ENCODE data around the gene SLC22A16. TPM values are rescaled to one million over a fixed set of nuclear protein-coding genes. Genes with fewer than 3 reads are reported as not detected.
A peak's percentile ranks its signal among the peaks of the same experiment; 100 is the strongest.

The SLC22A16 gene
- total and polyA plus RNA-seq, 2 donors = 1.0 to 1.9 TPM

DNA sequence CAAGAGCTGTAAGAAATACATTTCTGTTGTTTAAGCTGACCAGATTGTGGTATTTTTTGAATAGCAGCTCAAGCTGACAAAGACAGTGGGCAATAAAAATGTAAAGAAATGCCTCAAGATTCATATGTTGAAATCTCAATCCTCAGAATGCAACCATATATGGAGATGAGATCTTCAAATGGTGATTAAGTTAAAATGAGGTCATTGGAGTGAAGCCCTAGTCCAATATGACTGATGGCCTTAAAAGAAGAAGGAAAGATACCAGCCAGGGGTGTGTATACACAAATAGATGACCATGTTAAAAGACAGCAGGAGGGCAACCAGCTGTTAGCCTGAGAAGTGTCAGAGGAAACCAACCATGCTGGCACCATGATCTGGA is 54.0 kb downstream of the SLC22A16 start:
- Histone ChIP-seq H3K36me3 (ENCODE audit: control insufficient read depth in 2 of 2, insufficient read depth in 2 of 2, low read length in 1 of 2) (no peaks in the 10 kb centered on the region), H3K9me3 (ENCODE audit: control insufficient read depth in 2 of 2, insufficient read depth in 1 of 2, low read length in 1 of 2) (no peaks in the 10 kb centered on the region), H3K27ac (ENCODE audit: low read depth in 1 of 2, low read length in 1 of 2) (no peak overlapping the region), H3K4me3 (ENCODE audit: low read length in 2 of 2) (no peak overlapping the region), H3K27me3 (ENCODE audit: control insufficient read depth in 2 of 2, insufficient read depth in 1 of 2, low read length in 1 of 2) (no peaks in the 10 kb centered on the region), H3K4me1 (ENCODE audit: control insufficient read depth in 2 of 2, insufficient read depth in 2 of 2, low read length in 2 of 2) (no peaks in the 10 kb centered on the region)
- no peak for DNase-seq (ENCODE audit: low read depth in 6 of 9, low spot score in 9 of 9)

DNA sequence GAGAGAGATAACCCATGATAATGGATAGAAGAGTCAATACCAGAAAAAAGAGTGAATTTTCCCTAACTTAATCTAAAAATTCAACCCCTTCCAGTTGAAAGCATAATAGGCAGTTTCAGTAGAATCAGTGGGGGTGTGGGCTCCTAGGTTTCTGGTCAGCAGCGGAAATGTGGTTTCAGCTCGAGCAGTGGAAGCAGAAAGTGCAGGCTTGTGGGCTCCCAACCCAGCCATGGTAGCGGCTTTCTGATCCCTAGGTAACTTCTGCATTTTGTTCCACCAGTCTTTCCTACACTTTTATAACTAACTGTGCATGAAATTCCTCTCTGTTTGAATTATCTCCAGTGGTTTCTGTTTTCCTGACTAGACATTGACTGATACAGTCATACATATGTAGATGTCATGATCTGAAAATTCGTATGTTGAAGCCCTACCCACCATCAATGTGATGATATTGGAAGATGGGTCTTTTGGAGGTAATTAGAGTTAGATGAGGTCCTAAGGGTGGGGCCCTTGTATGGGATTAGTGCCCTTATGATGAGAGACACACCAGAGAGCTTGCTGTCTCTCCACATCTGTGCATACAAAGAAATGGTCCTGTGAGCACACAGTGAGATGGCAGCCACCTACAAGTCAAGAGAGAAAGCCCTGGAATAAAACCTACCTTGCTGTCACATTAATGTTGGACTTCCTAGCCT is 54.5 kb downstream of the SLC22A16 start:
- no peaks in the 10 kb centered on the region for H3K4me1 ChIP-seq (ENCODE audit: control insufficient read depth in 2 of 2, insufficient read depth in 2 of 2, low read length in 2 of 2)
- no peak overlapping the region for H3K4me3 ChIP-seq (ENCODE audit: low read length in 2 of 2)
- H3K27me3 ChIP-seq (ENCODE audit: control insufficient read depth in 2 of 2, insufficient read depth in 1 of 2, low read length in 1 of 2) = no peaks in the 10 kb centered on the region
- 25% methylated on average over 4 of the region's 4 CpGs for WGBS
- no peaks in the 10 kb centered on the region for H3K9me3 ChIP-seq (ENCODE audit: control insufficient read depth in 2 of 2, insufficient read depth in 1 of 2, low read length in 1 of 2)
- no peak overlapping the region for H3K27ac ChIP-seq (ENCODE audit: low read depth in 1 of 2, low read length in 1 of 2)
- DNase-seq (ENCODE audit: low read depth in 6 of 9, low spot score in 9 of 9) = peak in 1 of 9 donors; percentile 6
- no peaks in the 10 kb centered on the region for H3K36me3 ChIP-seq (ENCODE audit: control insufficient read depth in 2 of 2, insufficient read depth in 2 of 2, low read length in 1 of 2)

DNA sequence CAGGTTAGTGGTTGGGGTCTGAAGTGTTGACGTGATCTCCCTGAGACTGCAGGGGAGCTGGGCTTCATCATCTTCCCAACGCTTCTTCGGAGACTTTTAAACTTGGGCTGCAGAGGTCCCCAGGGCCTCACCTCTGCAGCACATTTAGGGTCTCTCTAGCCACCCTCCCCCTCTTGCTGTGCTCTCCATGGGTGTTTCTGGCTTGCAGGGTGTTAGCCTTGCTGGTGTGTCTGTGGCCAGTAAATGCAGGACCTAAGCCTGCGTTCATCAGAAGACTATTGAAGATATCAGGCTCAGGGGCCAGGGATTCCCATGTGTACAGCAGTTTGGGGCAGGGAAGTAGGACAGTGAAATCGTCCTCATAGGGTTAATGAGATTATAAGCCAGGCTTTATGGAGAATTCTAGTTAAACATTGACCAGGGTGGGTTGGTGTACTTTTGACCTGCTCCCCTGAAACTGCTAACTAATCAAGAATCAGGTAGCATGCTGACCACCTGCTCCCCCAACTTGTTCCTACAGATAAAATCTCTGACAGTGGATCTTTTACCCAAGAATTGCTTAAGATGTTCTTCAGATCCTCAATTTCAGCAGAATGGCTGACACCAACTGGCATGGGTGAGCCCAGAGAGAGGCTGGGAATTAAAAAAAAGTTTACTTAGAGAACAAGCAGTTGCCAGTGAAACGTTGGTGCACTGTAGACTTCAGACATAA is 57.2 kb downstream of the SLC22A16 start:
- Histone ChIP-seq H3K36me3 (ENCODE audit: control insufficient read depth in 2 of 2, insufficient read depth in 2 of 2, low read length in 1 of 2) (no peaks in the 10 kb centered on the region), H3K27me3 (ENCODE audit: control insufficient read depth in 2 of 2, insufficient read depth in 1 of 2, low read length in 1 of 2) (no peaks in the 10 kb centered on the region), H3K4me3 (ENCODE audit: low read length in 2 of 2) (no peak overlapping the region), H3K4me1 (ENCODE audit: control insufficient read depth in 2 of 2, insufficient read depth in 2 of 2, low read length in 2 of 2) (no peaks in the 10 kb centered on the region), H3K27ac (ENCODE audit: low read depth in 1 of 2, low read length in 1 of 2) (no peak overlapping the region), H3K9me3 (ENCODE audit: control insufficient read depth in 2 of 2, insufficient read depth in 1 of 2, low read length in 1 of 2) (no peaks in the 10 kb centered on the region)
- DNase-seq (ENCODE audit: low read depth in 6 of 9, low spot score in 9 of 9) = no peak
- WGBS = 90% methylated on average over 6 of the region's 6 CpGs

DNA sequence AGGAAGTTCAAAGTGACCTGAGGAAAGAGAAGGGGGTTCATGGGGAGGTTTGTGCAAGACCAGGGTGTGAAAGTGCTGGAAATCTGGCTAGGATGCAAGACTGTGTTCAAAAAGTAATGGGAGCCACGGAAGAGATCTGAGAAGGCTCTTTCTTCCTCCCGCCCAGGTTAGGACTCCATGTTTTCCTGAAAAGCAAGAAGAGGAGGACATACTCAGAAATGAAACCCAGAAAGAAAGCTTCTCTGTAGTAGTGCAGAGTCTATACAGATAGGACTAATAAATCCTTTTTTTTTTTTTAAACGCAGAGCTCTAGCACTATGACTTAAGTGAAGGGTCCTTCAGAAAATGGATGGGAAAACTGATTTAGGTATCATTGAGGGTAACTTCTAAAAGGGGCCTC is 57.8 kb downstream of the SLC22A16 start:
- WGBS = over 99% methylated on average over 3 of the region's 3 CpGs
- no peak for DNase-seq (ENCODE audit: low read depth in 6 of 9, low spot score in 9 of 9)

DNA sequence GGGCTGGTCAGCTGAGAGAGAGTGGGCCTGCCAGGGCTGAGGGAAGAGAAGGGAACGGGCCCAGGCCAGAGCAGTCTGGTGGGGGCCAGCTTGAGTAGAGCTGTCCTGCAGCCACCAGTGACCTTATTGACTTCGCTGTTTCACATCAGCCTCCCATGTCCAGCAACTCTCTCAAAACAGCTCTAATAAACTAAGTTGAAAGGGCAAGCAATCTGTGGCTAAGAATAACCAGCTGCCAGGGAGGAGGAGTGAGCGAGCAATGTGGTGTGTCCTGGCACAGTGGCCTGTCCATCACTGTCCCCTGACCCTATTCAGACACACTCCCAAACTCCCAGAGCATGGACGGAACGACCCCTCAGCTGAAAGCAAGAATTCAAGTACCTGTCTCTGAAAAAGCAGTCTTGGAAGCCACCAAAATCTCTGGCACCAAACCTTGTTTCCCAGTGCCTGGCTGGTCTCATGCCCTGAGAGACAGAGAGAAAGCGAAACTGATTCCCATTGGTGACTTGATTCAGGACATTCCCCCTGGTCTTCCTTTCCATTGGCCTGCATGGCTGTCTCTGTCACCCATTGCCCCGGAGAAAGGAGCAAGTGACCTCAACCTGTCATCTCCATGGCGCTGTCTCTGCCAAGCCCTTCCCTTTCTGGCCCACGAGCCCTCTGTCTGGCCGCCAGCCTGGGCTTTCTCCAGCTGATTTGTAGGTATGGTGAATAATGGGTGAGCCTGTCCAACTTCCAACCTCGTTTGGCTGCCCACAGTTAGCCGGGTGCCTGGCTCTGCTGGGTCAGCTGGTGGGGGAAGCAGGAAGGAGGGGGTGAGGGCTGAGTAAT is 61.1 kb downstream of the SLC22A16 start, which contains the start of gene DDO:
Gene DDO (minus strand): TSS at position 490 of the 831 bp plus-strand sequence. CDS start 2,113 bp downstream, outside the sequence.
- H3K27ac ChIP-seq (ENCODE audit: low read depth in 1 of 2, low read length in 1 of 2) = no peak within 1 kb of the TSS
- H3K27me3 ChIP-seq (ENCODE audit: control insufficient read depth in 2 of 2, insufficient read depth in 1 of 2, low read length in 1 of 2) = no peaks in the 10 kb centered on the region
- 90% methylated on average over 12 of the region's 12 CpGs for WGBS
- H3K36me3 ChIP-seq (ENCODE audit: control insufficient read depth in 2 of 2, insufficient read depth in 2 of 2, low read length in 1 of 2) = no peaks in the 10 kb centered on the region
- no peak within 1 kb of the TSS for H3K4me3 ChIP-seq (ENCODE audit: low read length in 2 of 2)
- H3K9me3 ChIP-seq (ENCODE audit: control insufficient read depth in 2 of 2, insufficient read depth in 1 of 2, low read length in 1 of 2) = no peaks in the 10 kb centered on the region
- no peak for DNase-seq (ENCODE audit: low read depth in 6 of 9, low spot score in 9 of 9)
- no peaks in the 10 kb centered on the region for H3K4me1 ChIP-seq (ENCODE audit: control insufficient read depth in 2 of 2, insufficient read depth in 2 of 2, low read length in 2 of 2)

More for the DNA sequence above, 57.8 kb downstream of the SLC22A16 start:
- H3K36me3 ChIP-seq (ENCODE audit: control insufficient read depth in 2 of 2, insufficient read depth in 2 of 2, low read length in 1 of 2) = no peaks in the 10 kb centered on the region
- no peaks in the 10 kb centered on the region for H3K4me1 ChIP-seq (ENCODE audit: control insufficient read depth in 2 of 2, insufficient read depth in 2 of 2, low read length in 2 of 2)
- H3K27me3 ChIP-seq (ENCODE audit: control insufficient read depth in 2 of 2, insufficient read depth in 1 of 2, low read length in 1 of 2) = no peaks in the 10 kb centered on the region
- H3K27ac ChIP-seq (ENCODE audit: low read depth in 1 of 2, low read length in 1 of 2) = no peak overlapping the region
- no peaks in the 10 kb centered on the region for H3K9me3 ChIP-seq (ENCODE audit: control insufficient read depth in 2 of 2, insufficient read depth in 1 of 2, low read length in 1 of 2)
- H3K4me3 ChIP-seq (ENCODE audit: low read length in 2 of 2) = no peak overlapping the region

DNA sequence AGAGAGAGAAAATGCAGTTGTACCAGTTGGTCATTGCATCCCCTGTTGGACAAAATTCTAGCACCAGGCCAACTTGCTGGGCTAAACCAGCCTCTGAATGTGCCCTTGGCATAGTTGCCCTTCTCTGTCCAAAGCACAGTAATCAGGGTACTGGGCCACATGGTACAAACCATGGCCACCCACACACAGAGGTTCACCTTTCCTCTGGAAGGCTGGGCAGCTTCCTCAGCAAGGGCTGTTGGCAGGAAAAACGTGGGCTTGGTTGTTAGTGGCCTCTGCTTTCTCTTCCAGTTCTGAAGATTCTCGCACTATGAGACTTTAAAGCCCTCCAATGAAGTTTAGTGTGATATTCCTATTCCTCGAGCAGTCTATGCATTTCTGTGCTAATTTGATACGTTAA is 61.7 kb downstream of the SLC22A16 start:
- H3K4me3 ChIP-seq (ENCODE audit: low read length in 2 of 2) = no peak overlapping the region
- H3K27me3 ChIP-seq (ENCODE audit: control insufficient read depth in 2 of 2, insufficient read depth in 1 of 2, low read length in 1 of 2) = no peaks in the 10 kb centered on the region
- no peak overlapping the region for H3K27ac ChIP-seq (ENCODE audit: low read depth in 1 of 2, low read length in 1 of 2)
- H3K36me3 ChIP-seq (ENCODE audit: control insufficient read depth in 2 of 2, insufficient read depth in 2 of 2, low read length in 1 of 2) = no peaks in the 10 kb centered on the region
- WGBS = 87% methylated on average over 4 of the region's 4 CpGs
- DNase-seq (ENCODE audit: low read depth in 6 of 9, low spot score in 9 of 9) = no peak
- no peaks in the 10 kb centered on the region for H3K4me1 ChIP-seq (ENCODE audit: control insufficient read depth in 2 of 2, insufficient read depth in 2 of 2, low read length in 2 of 2)
- no peaks in the 10 kb centered on the region for H3K9me3 ChIP-seq (ENCODE audit: control insufficient read depth in 2 of 2, insufficient read depth in 1 of 2, low read length in 1 of 2)

DNA sequence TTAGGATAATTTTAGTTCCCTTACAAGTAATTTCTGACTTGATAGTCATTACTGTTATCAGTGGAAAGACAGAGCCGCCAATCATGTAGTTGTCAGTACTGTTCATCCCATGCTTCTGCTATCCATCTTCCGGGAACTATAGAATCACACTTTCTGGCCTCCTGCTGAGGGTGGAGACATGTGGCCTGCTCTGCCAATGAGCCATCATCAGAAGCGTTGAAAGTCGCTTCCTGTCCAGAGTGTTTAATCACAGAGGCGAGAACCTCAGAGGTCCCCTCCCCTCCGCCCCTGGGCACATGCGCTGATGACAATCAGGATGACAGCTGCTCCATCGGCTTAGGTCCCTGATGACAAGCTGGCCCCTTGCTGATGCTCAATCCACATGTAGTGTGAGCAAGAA is 64.1 kb downstream of the SLC22A16 start:
- Histone ChIP-seq H3K36me3 (ENCODE audit: control insufficient read depth in 2 of 2, insufficient read depth in 2 of 2, low read length in 1 of 2) (no peaks in the 10 kb centered on the region), H3K4me3 (ENCODE audit: low read length in 2 of 2) (no peak overlapping the region), H3K27me3 (ENCODE audit: control insufficient read depth in 2 of 2, insufficient read depth in 1 of 2, low read length in 1 of 2) (no peaks in the 10 kb centered on the region), H3K9me3 (ENCODE audit: control insufficient read depth in 2 of 2, insufficient read depth in 1 of 2, low read length in 1 of 2) (no peaks in the 10 kb centered on the region), H3K4me1 (ENCODE audit: control insufficient read depth in 2 of 2, insufficient read depth in 2 of 2, low read length in 2 of 2) (no peaks in the 10 kb centered on the region), H3K27ac (ENCODE audit: low read depth in 1 of 2, low read length in 1 of 2) (no peak overlapping the region)
- DNase-seq (ENCODE audit: low read depth in 6 of 9, low spot score in 9 of 9) = no peak
- WGBS = 98% methylated on average over 8 of the region's 8 CpGs

DNA sequence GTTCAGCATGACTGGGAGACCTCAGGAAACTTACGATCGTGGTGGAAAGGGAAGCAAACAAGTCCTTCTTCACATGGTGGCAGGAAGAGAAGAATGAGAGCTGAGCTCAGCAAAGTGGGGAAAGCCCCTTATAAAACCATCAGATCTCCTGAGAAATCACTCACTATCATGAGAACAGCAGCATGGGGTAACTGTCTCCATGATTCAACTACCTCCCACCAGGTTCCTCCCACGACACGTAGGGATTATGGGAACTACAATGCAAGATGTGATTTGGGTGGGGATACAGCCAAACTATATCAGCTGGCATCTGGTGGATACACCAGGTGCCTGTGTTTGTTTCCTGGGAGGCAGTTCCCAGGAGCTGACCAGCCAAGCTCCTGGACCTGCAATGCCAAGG is 65.9 kb downstream of the SLC22A16 start:
- Histone ChIP-seq H3K4me1 (ENCODE audit: control insufficient read depth in 2 of 2, insufficient read depth in 2 of 2, low read length in 2 of 2) (no peaks in the 10 kb centered on the region), H3K4me3 (ENCODE audit: low read length in 2 of 2) (no peak overlapping the region), H3K27ac (ENCODE audit: low read depth in 1 of 2, low read length in 1 of 2) (no peak overlapping the region), H3K27me3 (ENCODE audit: control insufficient read depth in 2 of 2, insufficient read depth in 1 of 2, low read length in 1 of 2) (no peaks in the 10 kb centered on the region), H3K9me3 (ENCODE audit: control insufficient read depth in 2 of 2, insufficient read depth in 1 of 2, low read length in 1 of 2) (no peaks in the 10 kb centered on the region), H3K36me3 (ENCODE audit: control insufficient read depth in 2 of 2, insufficient read depth in 2 of 2, low read length in 1 of 2) (no peaks in the 10 kb centered on the region)
- no peak for DNase-seq (ENCODE audit: low read depth in 6 of 9, low spot score in 9 of 9)
- 82% methylated on average over 4 of the region's 4 CpGs for WGBS

DNA sequence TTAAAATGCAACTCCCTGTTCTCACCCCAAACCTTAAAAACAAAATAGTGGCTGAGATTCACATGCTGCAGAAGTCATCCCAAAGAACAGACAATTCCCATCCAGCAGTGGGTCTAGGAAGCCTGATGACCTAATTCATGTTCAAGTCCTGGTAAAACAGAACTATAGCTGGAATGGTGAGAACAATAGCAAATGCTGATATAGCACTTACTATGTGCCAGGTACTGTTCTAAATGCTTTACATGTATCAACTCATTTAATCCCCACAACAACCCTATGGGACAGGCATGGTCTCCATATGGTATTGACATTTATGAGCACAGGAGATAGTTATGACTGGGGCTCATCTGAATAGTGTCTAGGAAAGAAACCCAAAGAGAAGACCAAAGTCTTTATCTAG is 66.6 kb downstream of the SLC22A16 start:
- Histone ChIP-seq H3K27me3 (ENCODE audit: control insufficient read depth in 2 of 2, insufficient read depth in 1 of 2, low read length in 1 of 2) (no peaks in the 10 kb centered on the region), H3K36me3 (ENCODE audit: control insufficient read depth in 2 of 2, insufficient read depth in 2 of 2, low read length in 1 of 2) (no peaks in the 10 kb centered on the region), H3K27ac (ENCODE audit: low read depth in 1 of 2, low read length in 1 of 2) (no peak overlapping the region), H3K9me3 (ENCODE audit: control insufficient read depth in 2 of 2, insufficient read depth in 1 of 2, low read length in 1 of 2) (no peaks in the 10 kb centered on the region), H3K4me3 (ENCODE audit: low read length in 2 of 2) (no peak overlapping the region), H3K4me1 (ENCODE audit: control insufficient read depth in 2 of 2, insufficient read depth in 2 of 2, low read length in 2 of 2) (no peaks in the 10 kb centered on the region)
- no peak for DNase-seq (ENCODE audit: low read depth in 6 of 9, low spot score in 9 of 9)

All from thymus (tissue), 11 donors.